Uterus (tissue), 4 donors: ENCODE measurements around the gene EXOC4. TPM values are rescaled to one million over a fixed set of nuclear protein-coding genes. Genes with fewer than 3 reads are reported as not detected.

Source experiments
- DNase-seq, 2 donors: peaks; one replicate each; pipeline ENCODE4 v3.0.0-alpha.2; 2019 to 2020
- H3K27ac ChIP-seq, 2 donors: fragments of 200-600 bp; sonication (generic); 1 replicate in 1 of 2; 2 replicates in 1 of 2; pipeline ENCODE4 v1.5.1; 2016 to 2018
- H3K27me3 ChIP-seq, 2 donors: fragments of 200-600 bp; sonication (generic); one replicate each; pipeline ENCODE4 v1.5.1; 2018 to 2019; ENCODE audit warnings: control low read depth in 1 of 2
- H3K36me3 ChIP-seq, 2 donors: fragments of 200-600 bp; sonication (generic); one replicate each; pipeline ENCODE4 v1.5.1; 2019; ENCODE audit warnings: control low read depth in 1 of 2
- H3K4me1 ChIP-seq, 2 donors: fragments of 200-600 bp; sonication (generic); one replicate each; pipeline ENCODE4 v1.5.1; 2018 to 2019; ENCODE audit warnings: control low read depth in 1 of 2
- H3K4me3 ChIP-seq, 2 donors: fragments of 200-600 bp; sonication (generic); 1 replicate in 1 of 2; 2 replicates in 1 of 2; pipeline ENCODE4 v1.5.1; 2018 to 2019; ENCODE audit warnings: mild to moderate bottlenecking in 1 of 2
- H3K9me3 ChIP-seq, 2 donors: fragments of 200-600 bp; sonication (generic); one replicate each; pipeline ENCODE4 v1.5.1; 2019; ENCODE audit warnings: control low read depth in 1 of 2
- CTCF ChIP-seq, 4 experiments: fragments of 200-600 bp in 2 of 4; fragments of 450-650 bp in 2 of 4; sonication (generic) in 2 of 4; IDR thresholded peaks; one replicate each; pipeline ENCODE4 v1.5.1; 2016 to 2019; ENCODE audit warnings: antibody characterized with exemption in 4 of 4, mild to moderate bottlenecking in 2 of 4, moderate library complexity in 1 of 4
- POLR2A ChIP-seq, 2 donors: fragments of 450-650 bp; IDR thresholded peaks; one replicate each; pipeline ENCODE4 v1.6.1; 2016; ENCODE audit warnings: antibody characterized with exemption in 2 of 2, mild to moderate bottlenecking in 1 of 2, moderate library complexity in 1 of 2
- intact Hi-C: fragments of 100-400 bp; cut with DNase I; formaldehyde crosslinking; loops from one replicate; pipeline ENCODE4 v1.15.1; 2023; ENCODE audit warnings: low total_unique reads
- total RNA-seq, 4 donors: library from RNA; depleted of rRNA in 3 of 4; stranded (reverse); fragments of >200 nt in 3 of 4; gene quantifications; one replicate each; pipeline versions ENCODE4 v1.1.0 to v1.2.4, GENCODE V29; 2014 to 2023
- donor health status: DM: yes; HTN: yes; CAD: no.

The EXOC4 gene
- total RNA-seq, 4 donors from 2014 or later: 27.2 to 126 (median 65.4) TPM

- Histone ChIP-seq H3K4me3 (no peak overlapping the region), H3K27ac (no peak overlapping the region), H3K36me3 (peaks cover 0 to 6% of the 10 kb centered on the region in 2 donors), H3K9me3 (peaks cover 0 to 12% of the 10 kb centered on the region in 2 donors), H3K4me1 (no peaks in the 10 kb centered on the region), H3K27me3 (no peaks in the 10 kb centered on the region)
- no peak for DNase-seq
- no peak for TF ChIP-seq POLR2A (IDR thresholded peaks at IDR 0.05)
- no peak for TF ChIP-seq CTCF (IDR thresholded peaks at IDR 0.05)
- intact Hi-C loops: no loop called here
These were observed 668.8 kb downstream of the EXOC4 start for GRCh38 chr7:133921635-133922182.

- Histone ChIP-seq H3K9me3 (peaks cover 0 to 12% of the 10 kb centered on the region in 2 donors), H3K27me3 (no peaks in the 10 kb centered on the region), H3K36me3 (peaks cover 0 to 6% of the 10 kb centered on the region in 2 donors), H3K4me3 (no peak overlapping the region), H3K27ac (no peak overlapping the region), H3K4me1 (no peaks in the 10 kb centered on the region)
- DNase-seq: no peak
- intact Hi-C loops: no loop called here
- no peak for TF ChIP-seq POLR2A (IDR thresholded peaks at IDR 0.05)
- no peak for TF ChIP-seq CTCF (IDR thresholded peaks at IDR 0.05)
These were observed 671.1 kb downstream of the EXOC4 start for GRCh38 chr7:133923974-133924373.

GRCh38 chr7:133931053-133931452 lies 678.2 kb downstream of the EXOC4 start:
- TF ChIP-seq POLR2A (IDR thresholded peaks at IDR 0.05) (no peak), CTCF (IDR thresholded peaks at IDR 0.05) (no peak)
- DNase-seq: no peak
- intact Hi-C loops: no loop called here
- H3K9me3 ChIP-seq: no peaks in the 10 kb centered on the region
- no peak overlapping the region for H3K4me3 ChIP-seq
- H3K27ac ChIP-seq: no peak overlapping the region
- H3K36me3 ChIP-seq: no peaks in the 10 kb centered on the region
- H3K4me1 ChIP-seq: no peaks in the 10 kb centered on the region
- no peaks in the 10 kb centered on the region for H3K27me3 ChIP-seq

- no peak for TF ChIP-seq CTCF (IDR thresholded peaks at IDR 0.05)
- no peak for TF ChIP-seq POLR2A (IDR thresholded peaks at IDR 0.05)
- Histone ChIP-seq H3K27ac (no peak overlapping the region), H3K27me3 (no peaks in the 10 kb centered on the region), H3K36me3 (no peaks in the 10 kb centered on the region), H3K9me3 (no peaks in the 10 kb centered on the region), H3K4me1 (no peaks in the 10 kb centered on the region), H3K4me3 (no peak overlapping the region)
- intact Hi-C loops: no loop called here
- DNase-seq: no peak
These were observed 679.7 kb downstream of the EXOC4 start for GRCh38 chr7:133932591-133932990.

GRCh38 chr7:133934262-133934976 lies 681.5 kb downstream of the EXOC4 start:
- H3K36me3 ChIP-seq: no peaks in the 10 kb centered on the region
- no peak for DNase-seq
- no peak overlapping the region for H3K4me3 ChIP-seq
- H3K9me3 ChIP-seq: no peaks in the 10 kb centered on the region
- H3K4me1 ChIP-seq: no peaks in the 10 kb centered on the region
- H3K27ac ChIP-seq: no peak overlapping the region
- TF ChIP-seq POLR2A (IDR thresholded peaks at IDR 0.05): no peak
- TF ChIP-seq CTCF (IDR thresholded peaks at IDR 0.05): no peak
- no peaks in the 10 kb centered on the region for H3K27me3 ChIP-seq
- intact Hi-C loops: no loop called here
